Measurements from ENCODE around the gene RAB7A.

- TF ChIP-seq POLR2A (IDR thresholded peaks at IDR 0.05), result no peak
- no peak for TF ChIP-seq CTCF (IDR thresholded peaks at IDR 0.05)
These were observed 15.1 kb upstream of the RAB7A start for GRCh38 chr3:128710816-128711433.

Data from thyroid gland (tissue), 4 donors.